ENCODE results near the gene MTHFD1L. TPM values are rescaled to one million over a fixed set of nuclear protein-coding genes. Genes with fewer than 3 reads are reported as not detected.

MTHFD1L gene
- total RNA-seq, 1 donor from 2014 or later, result 28.1 TPM

- Mint-ChIP-seq H3K27me3 (no peaks in the 10 kb centered on the region), H3K36me3 (peaks cover 18% of the 10 kb centered on the region), H3K9me3 (no peaks in the 10 kb centered on the region), H3K4me1 (ENCODE audit: unreplicated experiment) (peaks cover 43% of the 10 kb centered on the region), H3K4me3 (no peak overlapping the region), H3K27ac (no peak overlapping the region)
- TF ChIP-seq, protein P1, sequence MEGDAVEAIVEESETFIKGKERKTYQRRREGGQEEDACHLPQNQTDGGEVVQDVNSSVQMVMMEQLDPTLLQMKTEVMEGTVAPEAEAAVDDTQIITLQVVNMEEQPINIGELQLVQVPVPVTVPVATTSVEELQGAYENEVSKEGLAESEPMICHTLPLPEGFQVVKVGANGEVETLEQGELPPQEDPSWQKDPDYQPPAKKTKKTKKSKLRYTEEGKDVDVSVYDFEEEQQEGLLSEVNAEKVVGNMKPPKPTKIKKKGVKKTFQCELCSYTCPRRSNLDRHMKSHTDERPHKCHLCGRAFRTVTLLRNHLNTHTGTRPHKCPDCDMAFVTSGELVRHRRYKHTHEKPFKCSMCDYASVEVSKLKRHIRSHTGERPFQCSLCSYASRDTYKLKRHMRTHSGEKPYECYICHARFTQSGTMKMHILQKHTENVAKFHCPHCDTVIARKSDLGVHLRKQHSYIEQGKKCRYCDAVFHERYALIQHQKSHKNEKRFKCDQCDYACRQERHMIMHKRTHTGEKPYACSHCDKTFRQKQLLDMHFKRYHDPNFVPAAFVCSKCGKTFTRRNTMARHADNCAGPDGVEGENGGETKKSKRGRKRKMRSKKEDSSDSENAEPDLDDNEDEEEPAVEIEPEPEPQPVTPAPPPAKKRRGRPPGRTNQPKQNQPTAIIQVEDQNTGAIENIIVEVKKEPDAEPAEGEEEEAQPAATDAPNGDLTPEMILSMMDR (conservative IDR thresholded peaks at IDR 0.05), result no peak
- DNase-seq (ENCODE audit: extremely low spot score, unreplicated experiment), result no peak
Measured at GRCh38 chr6:150880336-150880735, 14.8 kb downstream of the MTHFD1L start.

DNA sequence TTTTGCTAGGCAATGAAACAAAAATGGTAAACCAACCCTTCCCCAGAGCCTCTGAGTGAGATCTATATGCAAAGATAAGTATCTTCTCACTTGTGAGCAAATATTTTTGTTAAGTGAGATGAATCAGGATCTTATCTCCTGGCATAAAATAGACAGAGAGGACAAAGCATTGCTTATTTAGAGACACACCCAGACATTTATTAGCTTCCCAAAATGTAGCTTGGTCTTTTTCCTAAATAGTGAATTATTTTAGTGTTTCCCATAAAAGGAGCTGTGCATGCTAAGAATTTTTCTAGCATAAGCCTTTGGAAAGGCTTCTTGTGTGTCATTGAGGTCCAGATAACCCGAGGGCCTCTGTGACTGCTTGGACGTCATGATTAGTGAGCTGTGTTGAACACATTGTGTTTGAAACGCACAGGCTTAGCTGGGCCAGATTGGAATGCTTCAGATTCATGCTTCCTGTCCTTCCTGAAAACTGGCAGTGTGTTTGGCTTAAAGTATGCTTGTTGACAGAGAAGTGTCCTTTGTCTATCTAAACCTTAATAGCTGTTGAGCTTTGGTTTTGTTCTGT, 16.5 kb downstream of the MTHFD1L start:
- Mint-ChIP-seq H3K4me1 (ENCODE audit: unreplicated experiment) (peaks cover 33% of the 10 kb centered on the region), H3K27me3 (no peaks in the 10 kb centered on the region), H3K36me3 (peaks cover 19% of the 10 kb centered on the region), H3K9me3 (no peaks in the 10 kb centered on the region), H3K4me3 (peak overlapping the region; percentile 37), H3K27ac (peak overlapping the region; percentile 89)
- TF ChIP-seq, protein P1 (conservative IDR thresholded peaks at IDR 0.05), result no peak
- DNase-seq (ENCODE audit: extremely low spot score, unreplicated experiment), result no peak

GRCh38 chr6:150883521-150883920, 18.0 kb downstream of the MTHFD1L start:
- TF ChIP-seq, protein P1 (conservative IDR thresholded peaks at IDR 0.05), result no peak
- H3K4me1 Mint-ChIP-seq (ENCODE audit: unreplicated experiment), result peaks cover 31% of the 10 kb centered on the region
- H3K4me3 Mint-ChIP-seq, result no peak overlapping the region
- H3K9me3 Mint-ChIP-seq, result no peaks in the 10 kb centered on the region
- H3K36me3 Mint-ChIP-seq, result peaks cover 23% of the 10 kb centered on the region
- H3K27ac Mint-ChIP-seq, result peak overlapping the region; percentile 48
- no peak for DNase-seq (ENCODE audit: extremely low spot score, unreplicated experiment)
- H3K27me3 Mint-ChIP-seq, result no peaks in the 10 kb centered on the region

GRCh38 chr6:150886155-150886554, 20.7 kb downstream of the MTHFD1L start:
- TF ChIP-seq, protein P1 (conservative IDR thresholded peaks at IDR 0.05), result no peak
- DNase-seq (ENCODE audit: extremely low spot score, unreplicated experiment), result no peak
- H3K9me3 Mint-ChIP-seq, result no peaks in the 10 kb centered on the region
- H3K27ac Mint-ChIP-seq, result no peak overlapping the region
- H3K36me3 Mint-ChIP-seq, result peaks cover 8% of the 10 kb centered on the region
- no peak overlapping the region for H3K4me3 Mint-ChIP-seq
- H3K4me1 Mint-ChIP-seq (ENCODE audit: unreplicated experiment), result peaks cover 15% of the 10 kb centered on the region
- H3K27me3 Mint-ChIP-seq, result no peaks in the 10 kb centered on the region

GRCh38 chr6:150887978-150888563, 22.6 kb downstream of the MTHFD1L start:
- DNase-seq (ENCODE audit: extremely low spot score, unreplicated experiment), result no peak
- Mint-ChIP-seq H3K4me3 (no peak overlapping the region), H3K36me3 (peaks cover 8% of the 10 kb centered on the region), H3K9me3 (no peaks in the 10 kb centered on the region), H3K27me3 (no peaks in the 10 kb centered on the region), H3K4me1 (ENCODE audit: unreplicated experiment) (peaks cover 12% of the 10 kb centered on the region), H3K27ac (no peak overlapping the region)
- TF ChIP-seq, protein P1 (conservative IDR thresholded peaks at IDR 0.05), result no peak

Measured in type B pancreatic cell (in vitro differentiated cells).